ENCODE measurements around the gene GCNA.
"Not testable (repeated sequence)": the region's sequence is repeated elsewhere in the genome, so short reads cannot be mapped to it uniquely, and the experiment has no call there.

DNA sequence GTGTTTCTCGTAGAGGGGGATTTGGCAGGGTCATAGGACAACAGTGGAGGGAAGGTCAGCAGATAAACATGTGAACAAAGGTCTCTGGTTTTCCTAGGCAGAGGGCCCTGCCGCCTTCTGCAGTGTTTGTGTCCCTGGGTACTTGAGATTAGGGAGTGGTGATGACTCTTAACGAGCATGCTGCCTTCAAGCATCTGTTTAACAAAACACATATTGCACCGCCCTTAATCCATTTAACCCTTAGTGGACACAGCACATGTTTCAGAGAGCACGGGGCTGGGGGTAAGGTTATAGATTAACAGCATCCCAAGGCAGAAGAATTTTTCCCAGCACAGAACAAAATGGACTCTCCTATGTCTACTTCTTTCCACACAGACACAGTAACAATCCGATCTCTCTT, 66.2 kb downstream of the GCNA start:
- TF ChIP-seq, protein P1, sequence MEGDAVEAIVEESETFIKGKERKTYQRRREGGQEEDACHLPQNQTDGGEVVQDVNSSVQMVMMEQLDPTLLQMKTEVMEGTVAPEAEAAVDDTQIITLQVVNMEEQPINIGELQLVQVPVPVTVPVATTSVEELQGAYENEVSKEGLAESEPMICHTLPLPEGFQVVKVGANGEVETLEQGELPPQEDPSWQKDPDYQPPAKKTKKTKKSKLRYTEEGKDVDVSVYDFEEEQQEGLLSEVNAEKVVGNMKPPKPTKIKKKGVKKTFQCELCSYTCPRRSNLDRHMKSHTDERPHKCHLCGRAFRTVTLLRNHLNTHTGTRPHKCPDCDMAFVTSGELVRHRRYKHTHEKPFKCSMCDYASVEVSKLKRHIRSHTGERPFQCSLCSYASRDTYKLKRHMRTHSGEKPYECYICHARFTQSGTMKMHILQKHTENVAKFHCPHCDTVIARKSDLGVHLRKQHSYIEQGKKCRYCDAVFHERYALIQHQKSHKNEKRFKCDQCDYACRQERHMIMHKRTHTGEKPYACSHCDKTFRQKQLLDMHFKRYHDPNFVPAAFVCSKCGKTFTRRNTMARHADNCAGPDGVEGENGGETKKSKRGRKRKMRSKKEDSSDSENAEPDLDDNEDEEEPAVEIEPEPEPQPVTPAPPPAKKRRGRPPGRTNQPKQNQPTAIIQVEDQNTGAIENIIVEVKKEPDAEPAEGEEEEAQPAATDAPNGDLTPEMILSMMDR (conservative IDR thresholded peaks at IDR 0.05 in 1 of 2, IDR thresholded peaks at IDR 0.05 in 1 of 2; ENCODE audit: extremely low read depth in 1 of 2, insufficient read depth in 1 of 2, low read depth in 1 of 2, low read length in 2 of 2), result not testable (repeated sequence)
- not testable (repeated sequence) for TF ChIP-seq EZH2 (IDR thresholded peaks at IDR 0.05; ENCODE audit: borderline replicate concordance, low read length)
